HUDEP-2 (cell line): ENCODE results near the gene TNKS1BP1.

ENCODE experiments used
- DNase-seq, 76 experiments: peaks; one replicate each; lab custom pipeline; 2025; ENCODE audit not compliant: unreplicated experiment in 76 of 76; lab: John Stamatoyannopoulos, UW

Gene TNKS1BP1

GRCh38 chr11:57312511-57313021, 12.2 kb downstream of the TNKS1BP1 start:
- no peak for DNase-seq

DNA sequence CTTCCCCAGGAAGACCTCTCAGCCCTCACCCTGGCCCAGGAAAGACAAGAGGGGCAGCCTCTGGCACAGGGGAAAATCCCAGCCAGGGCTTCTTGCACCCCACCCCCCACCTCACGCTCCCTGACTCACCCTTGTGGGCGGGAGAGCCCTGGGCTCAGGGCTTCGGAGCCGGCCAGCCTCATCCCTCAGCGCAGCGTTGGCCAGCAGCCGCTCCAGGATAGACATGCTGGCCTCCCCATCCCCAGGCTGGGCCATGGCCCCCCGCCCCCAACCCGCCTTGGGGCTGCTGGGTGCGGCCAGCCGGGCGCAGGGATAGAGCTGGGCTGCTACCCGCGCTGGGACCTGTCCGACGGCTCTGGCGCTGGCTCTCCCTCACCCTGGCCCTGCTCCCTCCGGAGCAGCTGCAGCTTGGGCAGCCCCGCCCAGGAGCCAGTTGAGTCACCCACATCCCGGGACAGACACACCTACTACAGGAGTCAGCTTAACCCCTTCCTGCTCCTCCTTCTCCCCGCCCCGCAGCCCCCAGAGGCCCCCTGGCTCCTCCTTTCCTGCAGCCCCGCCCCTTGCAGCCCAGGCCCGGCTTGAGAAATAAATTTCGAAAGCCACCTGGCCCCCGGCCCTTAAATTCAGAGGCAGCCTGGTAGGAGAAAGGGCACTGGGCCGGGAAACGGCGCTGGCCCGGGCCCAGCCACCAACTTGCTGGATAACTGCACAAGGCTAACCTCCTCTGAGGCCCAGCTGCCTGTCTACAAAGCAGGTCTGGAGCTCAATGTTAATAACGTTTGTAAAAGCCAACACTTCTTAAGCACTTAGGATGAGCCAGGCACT, 13.4 kb downstream of the TNKS1BP1 start:
- peak in 71 of 76 experiments; percentile 11 to 85 (median 66) for DNase-seq

DNA sequence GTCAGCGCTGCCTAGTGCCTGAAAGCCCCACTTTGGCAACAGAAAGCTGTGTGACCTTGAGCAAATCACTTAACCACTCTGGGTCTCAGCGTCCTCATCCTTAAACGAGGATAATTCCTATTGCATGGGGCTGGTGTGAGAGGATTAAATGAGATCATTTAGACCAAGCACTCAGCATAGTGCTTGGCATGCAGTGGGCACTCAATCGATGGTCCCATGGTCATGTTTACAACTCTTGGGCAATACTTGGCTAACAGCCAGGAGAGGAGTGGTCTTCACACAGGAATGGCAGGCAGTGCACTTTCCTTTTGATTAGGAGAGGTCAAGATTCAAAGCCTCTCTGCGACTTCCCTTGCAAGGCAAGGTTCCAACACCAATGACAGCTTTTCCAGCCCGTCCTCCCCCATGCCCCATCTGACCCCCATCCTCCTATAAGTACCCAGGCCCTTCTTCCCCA, 14.1 kb downstream of the TNKS1BP1 start:
- no peak for DNase-seq

DNA sequence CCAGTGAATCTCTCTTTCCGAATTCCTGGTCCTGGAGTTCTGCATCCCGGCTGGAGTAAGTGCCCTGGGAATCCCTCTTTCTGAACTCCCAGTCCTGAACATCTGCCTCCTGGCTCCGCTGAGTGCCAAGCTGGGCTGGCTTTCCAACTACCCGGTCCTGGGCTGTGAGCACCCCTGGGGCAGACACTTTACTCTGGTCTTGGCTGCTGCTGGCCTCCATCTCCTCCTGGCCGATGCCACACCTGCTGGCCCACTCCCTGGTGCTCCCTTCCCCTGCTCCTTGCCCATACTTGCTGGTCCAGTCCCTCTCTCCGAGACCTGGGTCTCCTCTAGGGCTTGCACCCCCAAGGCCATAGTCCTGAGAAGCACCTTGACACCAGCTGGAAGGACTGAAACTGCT, 14.7 kb downstream of the TNKS1BP1 start:
- no peak for DNase-seq

- no peak for DNase-seq
Observed at GRCh38 chr11:57309106-57310059, 15.4 kb downstream of the TNKS1BP1 start.

DNA sequence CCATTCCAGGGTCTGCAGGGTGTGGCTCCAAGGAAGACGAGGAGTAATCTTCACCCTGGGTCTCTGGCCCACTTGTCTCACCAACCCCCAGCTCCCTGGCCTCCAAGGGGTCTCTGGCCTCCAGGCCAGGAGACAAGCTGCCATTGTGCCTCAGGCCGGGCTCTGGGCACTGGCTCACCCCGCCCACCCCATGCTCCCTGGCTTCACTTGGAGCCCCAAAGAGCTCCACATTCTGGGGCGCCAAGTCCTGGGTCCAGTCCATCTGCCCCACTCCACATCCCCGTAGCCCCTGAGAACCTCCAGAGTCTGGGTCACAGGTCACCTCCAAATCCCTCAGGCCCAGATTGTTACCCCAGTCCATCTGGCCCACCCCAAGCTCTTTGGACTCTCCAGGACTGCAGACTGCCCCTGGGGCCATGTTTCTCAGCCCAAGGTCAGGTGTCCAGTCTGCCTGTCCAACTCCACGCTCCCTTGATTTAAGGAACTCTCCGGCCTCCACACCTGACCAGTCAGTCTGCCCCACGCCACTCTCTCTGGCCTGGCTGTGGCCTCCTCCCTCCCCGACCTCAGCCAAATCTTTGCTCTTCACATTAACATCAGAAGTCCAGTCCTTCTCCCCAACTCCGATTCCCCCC, 16.2 kb downstream of the TNKS1BP1 start:
- no peak for DNase-seq

DNA sequence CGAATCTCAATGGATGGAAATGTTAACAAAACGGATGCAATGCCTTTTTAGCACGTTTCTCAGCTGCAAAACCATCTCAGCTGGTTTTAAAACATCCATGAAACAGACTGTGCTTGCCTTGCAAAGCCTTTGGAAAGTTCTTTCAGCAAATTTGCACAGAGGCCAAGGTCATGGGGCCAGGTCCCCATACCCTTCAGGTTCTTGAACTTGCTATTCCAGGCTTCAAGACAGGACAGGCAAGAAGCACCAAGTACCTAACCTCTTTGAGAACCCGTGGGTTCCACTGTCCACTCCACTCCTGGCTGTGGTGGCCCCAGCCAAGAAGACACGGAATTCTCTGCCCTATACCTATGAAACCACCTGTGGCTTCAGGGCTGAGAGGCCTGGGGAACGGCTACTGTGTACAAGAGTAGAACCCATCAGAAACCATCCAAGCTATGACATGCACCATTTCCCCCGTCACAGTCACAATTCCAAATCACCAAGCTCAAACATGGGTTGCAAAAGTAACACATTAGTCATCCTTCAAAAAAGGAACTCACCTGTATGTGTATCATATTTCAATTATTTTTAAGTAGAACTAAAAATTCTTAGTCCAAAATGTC, 17.0 kb downstream of the TNKS1BP1 start:
- DNase-seq: no peak

GRCh38 chr11:57306940-57307565, 17.7 kb downstream of the TNKS1BP1 start:
- no peak for DNase-seq

GRCh38 chr11:57306161-57306876, 18.4 kb downstream of the TNKS1BP1 start:
- no peak for DNase-seq

- DNase-seq: no peak
Observed at GRCh38 chr11:57305523-57305922, 19.2 kb downstream of the TNKS1BP1 start.

DNA sequence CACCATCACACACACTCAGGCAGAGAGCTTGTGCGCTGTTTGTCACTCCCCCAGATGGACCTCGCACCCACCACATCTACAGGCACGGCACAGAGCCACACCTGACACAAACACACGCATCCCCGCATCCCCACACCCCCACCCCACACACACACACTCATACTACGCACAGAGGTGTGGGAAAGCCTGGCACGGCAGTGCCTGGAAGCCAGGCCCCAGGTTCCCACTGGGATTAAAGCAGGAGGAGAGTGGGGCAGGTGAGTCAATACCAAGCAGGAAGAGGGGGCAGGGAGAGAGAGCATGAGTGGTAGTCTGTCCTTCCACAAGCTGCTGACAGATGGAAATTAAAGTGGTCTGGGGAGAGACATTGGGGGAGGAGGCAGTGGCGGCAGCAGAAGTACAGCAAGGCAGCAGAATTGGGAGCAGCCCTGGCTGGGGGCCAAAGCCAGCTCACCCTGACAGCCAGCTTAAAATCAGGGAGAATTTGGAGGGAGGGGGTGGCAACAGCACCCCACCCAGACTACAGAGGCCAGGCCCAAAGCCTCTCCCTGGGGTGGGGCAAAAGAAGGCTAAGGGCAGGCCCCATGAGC, 20.7 kb downstream of the TNKS1BP1 start:
- peak in 61 of 76 experiments; percentile 11 to 74 (median 45) for DNase-seq

GRCh38 chr11:57303280-57303989, 21.3 kb downstream of the TNKS1BP1 start:
- DNase-seq: no peak

DNA sequence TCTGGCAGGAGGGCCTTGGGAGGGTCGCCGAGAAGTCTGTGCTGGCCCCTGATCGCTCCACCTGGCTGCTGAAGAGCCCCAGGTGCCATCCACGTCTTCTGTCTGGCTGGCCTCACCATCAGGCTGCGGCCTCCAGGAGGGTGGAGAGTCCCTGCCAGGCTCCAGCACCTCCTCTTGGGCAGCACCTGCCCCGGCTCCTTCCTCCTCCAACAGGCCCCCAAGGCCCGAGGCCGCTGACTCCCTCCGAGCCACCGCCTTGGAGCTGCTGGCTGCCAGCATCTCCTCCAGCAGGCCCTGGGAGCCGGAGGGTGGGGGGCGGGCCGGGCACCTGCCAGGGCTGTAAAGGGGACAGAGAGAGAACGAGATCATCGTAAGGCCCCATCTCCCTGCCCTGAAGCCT, 22.3 kb downstream of the TNKS1BP1 start:
- DNase-seq: no peak

- DNase-seq: no peak
Observed at GRCh38 chr11:57301711-57302423, 22.9 kb downstream of the TNKS1BP1 start.

DNA sequence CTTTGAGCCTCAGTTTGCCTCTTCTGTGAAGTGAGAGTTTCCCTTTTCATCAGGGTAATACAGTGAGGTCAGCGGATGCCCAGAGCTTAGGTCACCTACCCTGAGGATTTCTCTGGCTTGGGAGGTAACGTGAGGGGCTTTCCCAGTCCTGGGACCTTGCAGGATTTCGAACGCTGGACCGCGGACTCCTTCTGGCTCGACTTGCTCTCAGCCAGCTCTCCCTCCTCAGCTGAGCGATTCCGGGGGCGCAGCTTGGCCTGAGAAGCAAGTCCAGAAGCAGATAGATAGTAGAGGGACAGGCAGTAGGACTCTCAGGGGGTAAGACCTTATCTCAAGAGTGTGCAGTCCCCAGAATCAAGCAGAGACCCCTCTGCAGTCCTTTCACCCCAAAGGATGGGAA, 24.0 kb downstream of the TNKS1BP1 start:
- no peak for DNase-seq

GRCh38 chr11:57299150-57299737, 25.5 kb downstream of the TNKS1BP1 start:
- DNase-seq: no peak

DNA sequence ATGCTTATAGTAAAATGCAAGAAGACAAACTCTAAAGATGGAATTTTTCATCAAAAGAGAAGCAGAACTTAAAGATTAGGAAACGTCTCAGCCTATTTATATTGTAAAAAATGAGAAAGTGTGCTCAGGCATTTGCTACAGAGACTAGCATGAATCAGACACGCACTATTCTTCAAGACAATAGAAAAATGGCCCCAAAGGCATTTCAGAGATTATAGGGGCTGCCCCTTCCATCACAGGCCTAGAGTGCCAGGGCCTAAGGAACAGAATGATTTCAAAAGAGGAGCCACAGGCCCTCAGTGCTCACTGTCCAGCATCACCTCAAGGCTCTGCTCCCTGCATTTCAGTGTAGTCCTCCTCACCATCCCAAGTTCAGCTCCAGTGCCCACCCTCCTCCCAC, 27.5 kb downstream of the TNKS1BP1 start:
- no peak for DNase-seq
